Panc1 (cell line): ENCODE data around the gene MSI2. TPM values are rescaled to one million over a fixed set of nuclear protein-coding genes. Genes with fewer than 3 reads are reported as not detected.
A peak's percentile ranks its signal among the peaks of the same experiment; 100 is the strongest.

Experiments used
- ATAC-seq: fragments of 200-7000 bp; cut with Tn5 transposase; 2 replicates; pipeline ENCODE4 v1.9.1; 2020; ENCODE audit warnings: mild to moderate bottlenecking, moderate library complexity
- BruUV-seq: library from RNA; stranded (reverse); fragments of 400-500 nt; replicated peaks from 2 replicates; lab custom pipeline; 2021; lab: Mats Ljungman, UMichigan
- CTCF ChIA-PET: fragments of 300-600 bp; sonication (Branson Sonifier 250); formaldehyde crosslinking; loops from one replicate; lab custom pipeline; 2022; ENCODE audit warnings: antibody characterized with exemption; lab: Charles Lee
- POLR2A ChIA-PET: fragments of 300-600 bp; sonication (Branson Sonifier 250); formaldehyde crosslinking; loops from one replicate; lab custom pipeline; 2022; ENCODE audit warnings: antibody characterized with exemption; lab: Charles Lee
- DNase-seq: peaks from one replicate; pipeline ENCODE4 v3.0.0-alpha.2; 2010; ENCODE audit warnings: low read depth, low spot score
- H3K27ac ChIP-seq: 2 replicates; pipeline ENCODE4 v1.5.1; 2011; ENCODE audit warnings: mild to moderate bottlenecking, low read length, inconsistent platforms
- H3K27me3 ChIP-seq: fragments of 200-500 bp; sonication (Bioruptor generic); 2 replicates; pipeline ENCODE4 v1.6.0; 2014; ENCODE audit warnings: low read length, inconsistent platforms; ENCODE audit not compliant: control insufficient read depth, insufficient read depth
- H3K36me3 ChIP-seq: fragments of 200-500 bp; sonication (Bioruptor generic); 2 replicates; pipeline ENCODE4 v1.5.1; 2014; ENCODE audit warnings: inconsistent platforms, mild to moderate bottlenecking, low read length, moderate library complexity; ENCODE audit not compliant: control insufficient read depth, insufficient read depth
- H3K4me1 ChIP-seq: 2 replicates; pipeline ENCODE4 v1.5.1; 2011; ENCODE audit warnings: inconsistent platforms, mild to moderate bottlenecking, low read length, moderate library complexity; ENCODE audit not compliant: control insufficient read depth, insufficient read depth
- H3K4me3 ChIP-seq, 2 experiments: 2 replicates each; pipeline ENCODE4 v1.5.1; 2011 to 2012; ENCODE audit warnings: low read depth in 2 of 2, low read length in 2 of 2, mild to moderate bottlenecking in 2 of 2, inconsistent platforms in 1 of 2, moderate library complexity in 1 of 2
- H3K9me3 ChIP-seq: fragments of 200-500 bp; sonication (Bioruptor generic); 2 replicates; pipeline ENCODE4 v1.5.1; 2014; ENCODE audit warnings: low read depth, mild to moderate bottlenecking, inconsistent platforms, low read length, moderate library complexity; ENCODE audit not compliant: control insufficient read depth, insufficient read depth
- CTCF ChIP-seq: fragments of 450-650 bp; IDR thresholded peaks from 2 replicates; pipeline ENCODE4 v1.5.1; 2017; ENCODE audit warnings: mild to moderate bottlenecking
- POLR2AphosphoS5 ChIP-seq: IDR thresholded peaks from 2 replicates; pipeline ENCODE4 v1.6.1; 2012; ENCODE audit warnings: mild to moderate bottlenecking, low read depth, low read length, moderate library complexity
- SIN3A ChIP-seq: IDR thresholded peaks from 2 replicates; pipeline ENCODE4 v1.6.1; 2012; ENCODE audit warnings: low read depth, mild to moderate bottlenecking, low read length, moderate library complexity, borderline replicate concordance; ENCODE audit not compliant: insufficient read depth
- TCF7L2 ChIP-seq: IDR thresholded peaks from 2 replicates; pipeline ENCODE4 v1.6.1; 2011; ENCODE audit warnings: mild to moderate bottlenecking, low read depth, low read length, inconsistent platforms
- in situ Hi-C: cut with HindIII; loops from 2 replicates; pipeline ENCODE4 v1.10.0; 2016; ENCODE audit warnings: low sequenced_read_pairs, low pct_unique_long_range_greater_than_20kb
- intact Hi-C: fragments of 100-400 bp; cut with micrococcal nuclease; formaldehyde crosslinking; loops from one replicate; pipeline ENCODE4 v1.10.0; 2022; ENCODE audit not compliant: unreplicated experiment
- total RNA-seq: library from RNA; stranded (reverse); gene quantifications from one replicate; pipeline ENCODE4 v1.2.1, GENCODE V29; 2021; ENCODE audit not compliant: unreplicated experiment
- TF ChIP-seq, protein P1 (sequence below), 2 experiments: IDR thresholded peaks; 2 replicates each; pipeline ENCODE4 v1.6.1; 2011 to 2012; ENCODE audit warnings: low read depth in 2 of 2, control low read depth in 1 of 2, low read length in 1 of 2, mild to moderate bottlenecking in 1 of 2, moderate library complexity in 1 of 2; ENCODE audit not compliant: insufficient read depth in 1 of 2

The MSI2 gene
- total RNA-seq, 1 experiment from 2014 or later = 38.5 TPM

- intact Hi-C loops = no loop called here
- Histone ChIP-seq H3K27me3 (no peaks in the 10 kb centered on the region; the same call in 1 of the 2 replicates), H3K4me1 (no peaks in the 10 kb centered on the region), H3K9me3 (no peaks in the 10 kb centered on the region), H3K27ac (no peak overlapping the region), H3K4me3 (no peak overlapping the region), H3K36me3 (no peaks in the 10 kb centered on the region)
- BruUV-seq = no TSS peak
- ChIA-PET CTCF (no interaction called here), POLR2A (interaction anchor here (0.6 kb wide), 1 partner anchor 404 kb away, joined by 3 read pairs; no protein-coding TSS in a partner anchor)
- DNase-seq (no peak), ATAC-seq (peak; percentile 34; the same call in 1 of the 2 replicates)
- TF ChIP-seq POLR2AphosphoS5 (no peak), TCF7L2 (no peak)
- in situ Hi-C loops = no loop called here
These were observed 429.3 kb downstream of the MSI2 start for GRCh38 chr17:57685499-57686132.

DNA sequence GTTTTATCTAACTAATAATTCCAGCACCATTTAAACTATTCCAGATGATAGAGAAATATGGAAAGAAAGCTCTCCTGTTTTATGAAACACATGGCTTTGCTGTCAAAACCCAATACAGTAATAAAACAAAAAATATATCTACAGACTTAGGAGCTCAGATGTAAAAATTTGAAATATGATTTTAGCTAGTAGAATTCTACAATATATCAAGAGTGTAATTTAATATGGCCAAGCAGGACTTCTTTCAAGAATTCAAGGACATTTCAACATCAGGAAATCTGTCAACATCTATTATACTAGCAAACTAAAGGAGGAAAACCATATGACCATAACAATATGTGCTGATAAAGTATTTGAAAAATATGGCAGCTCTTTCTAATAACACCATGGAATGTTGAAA lies 431.3 kb downstream of the MSI2 start:
- DNase-seq (no peak), ATAC-seq (no peak)
- Histone ChIP-seq H3K36me3 (no peaks in the 10 kb centered on the region), H3K4me3 (no peak overlapping the region), H3K4me1 (no peaks in the 10 kb centered on the region), H3K27ac (no peak overlapping the region), H3K27me3 (peaks cover 4% of the 10 kb centered on the region; the same call in 1 of the 2 replicates), H3K9me3 (no peaks in the 10 kb centered on the region)
- TF ChIP-seq TCF7L2 (no peak), CTCF (no peak), SIN3A (no peak)
- TF ChIP-seq, protein P1, sequence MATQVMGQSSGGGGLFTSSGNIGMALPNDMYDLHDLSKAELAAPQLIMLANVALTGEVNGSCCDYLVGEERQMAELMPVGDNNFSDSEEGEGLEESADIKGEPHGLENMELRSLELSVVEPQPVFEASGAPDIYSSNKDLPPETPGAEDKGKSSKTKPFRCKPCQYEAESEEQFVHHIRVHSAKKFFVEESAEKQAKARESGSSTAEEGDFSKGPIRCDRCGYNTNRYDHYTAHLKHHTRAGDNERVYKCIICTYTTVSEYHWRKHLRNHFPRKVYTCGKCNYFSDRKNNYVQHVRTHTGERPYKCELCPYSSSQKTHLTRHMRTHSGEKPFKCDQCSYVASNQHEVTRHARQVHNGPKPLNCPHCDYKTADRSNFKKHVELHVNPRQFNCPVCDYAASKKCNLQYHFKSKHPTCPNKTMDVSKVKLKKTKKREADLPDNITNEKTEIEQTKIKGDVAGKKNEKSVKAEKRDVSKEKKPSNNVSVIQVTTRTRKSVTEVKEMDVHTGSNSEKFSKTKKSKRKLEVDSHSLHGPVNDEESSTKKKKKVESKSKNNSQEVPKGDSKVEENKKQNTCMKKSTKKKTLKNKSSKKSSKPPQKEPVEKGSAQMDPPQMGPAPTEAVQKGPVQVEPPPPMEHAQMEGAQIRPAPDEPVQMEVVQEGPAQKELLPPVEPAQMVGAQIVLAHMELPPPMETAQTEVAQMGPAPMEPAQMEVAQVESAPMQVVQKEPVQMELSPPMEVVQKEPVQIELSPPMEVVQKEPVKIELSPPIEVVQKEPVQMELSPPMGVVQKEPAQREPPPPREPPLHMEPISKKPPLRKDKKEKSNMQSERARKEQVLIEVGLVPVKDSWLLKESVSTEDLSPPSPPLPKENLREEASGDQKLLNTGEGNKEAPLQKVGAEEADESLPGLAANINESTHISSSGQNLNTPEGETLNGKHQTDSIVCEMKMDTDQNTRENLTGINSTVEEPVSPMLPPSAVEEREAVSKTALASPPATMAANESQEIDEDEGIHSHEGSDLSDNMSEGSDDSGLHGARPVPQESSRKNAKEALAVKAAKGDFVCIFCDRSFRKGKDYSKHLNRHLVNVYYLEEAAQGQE (IDR thresholded peaks at IDR 0.05; ENCODE audit: insufficient read depth in 1 of 2, low read depth in 2 of 2, low read length in 1 of 2) = no peak
- BruUV-seq = no TSS peak
- in situ Hi-C loops (no loop called here), intact Hi-C loops (no loop called here)
- ChIA-PET CTCF (no interaction called here), POLR2A (no interaction called here)

DNA sequence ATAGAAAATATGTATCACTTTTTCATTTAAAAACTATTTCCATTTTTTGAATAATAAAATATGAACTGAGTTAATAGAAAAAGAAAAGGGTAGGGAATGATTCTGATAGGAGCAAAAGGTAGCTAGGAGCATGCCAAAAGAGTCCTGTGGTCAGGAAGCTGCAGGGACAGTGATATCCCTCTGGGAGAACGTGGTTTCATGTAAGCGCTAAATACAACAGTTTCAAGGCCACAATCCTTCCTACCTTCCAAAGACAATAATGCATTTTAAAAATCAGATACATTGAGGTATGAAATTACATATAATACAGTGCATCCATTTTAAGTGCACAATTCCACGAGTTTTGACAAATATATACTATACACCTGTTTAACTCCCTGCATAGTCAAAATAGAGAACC lies 432.9 kb downstream of the MSI2 start:
- BruUV-seq = no TSS peak
- POLR2A ChIA-PET = interaction anchor here (0.7 kb wide), 1 partner anchor 347 kb away, joined by 3 read pairs; no protein-coding TSS in a partner anchor

More for the DNA sequence above, 432.9 kb downstream of the MSI2 start:
- Histone ChIP-seq H3K36me3 (no peaks in the 10 kb centered on the region), H3K27me3 (peaks cover 4% of the 10 kb centered on the region; the same call in 1 of the 2 replicates), H3K27ac (no peak overlapping the region), H3K4me3 (no peak overlapping the region), H3K4me1 (no peaks in the 10 kb centered on the region), H3K9me3 (no peaks in the 10 kb centered on the region)
- CTCF ChIA-PET = no interaction called here
- no peak for TF ChIP-seq CTCF
- no peak for TF ChIP-seq POLR2AphosphoS5
- no peak for TF ChIP-seq SIN3A
- TF ChIP-seq, protein P1 (IDR thresholded peaks at IDR 0.05; ENCODE audit: insufficient read depth in 1 of 2, low read depth in 2 of 2, low read length in 1 of 2) = no peak
- in situ Hi-C loops = no loop called here
- no peak for ATAC-seq
- no peak for DNase-seq
- intact Hi-C loops = no loop called here
